Subcutaneous abdominal adipose tissue (tissue), 5 donors: ENCODE results near the gene LPP.

Source experiments
- H3K27ac ChIP-seq: one replicate; pipeline ENCODE4 v1.7.0; 2013; ENCODE audit warnings: low read depth, mild to moderate bottlenecking, inconsistent platforms, low read length, moderate library complexity
- H3K27me3 ChIP-seq, 5 donors: one replicate each; pipeline ENCODE4 v1.7.0; 2013; ENCODE audit warnings: low read length in 5 of 5, inconsistent platforms in 1 of 5; ENCODE audit not compliant: control insufficient read depth in 5 of 5, insufficient read depth in 4 of 5
- H3K36me3 ChIP-seq, 5 donors: one replicate each; pipeline ENCODE4 v1.7.0; 2013; ENCODE audit warnings: low read length in 5 of 5; ENCODE audit not compliant: control insufficient read depth in 5 of 5, insufficient read depth in 5 of 5
- H3K4me1 ChIP-seq, 5 donors: one replicate each; pipeline ENCODE4 v1.7.0; 2013; ENCODE audit warnings: low read length in 5 of 5, mild to moderate bottlenecking in 3 of 5, moderate library complexity in 1 of 5; ENCODE audit not compliant: control insufficient read depth in 5 of 5, insufficient read depth in 5 of 5
- H3K4me3 ChIP-seq, 5 donors: one replicate each; pipeline ENCODE4 v1.7.0; 2013; ENCODE audit warnings: low read length in 5 of 5, low read depth in 1 of 5
- H3K9ac ChIP-seq, 5 donors: one replicate each; pipeline ENCODE4 v1.7.0; 2013; ENCODE audit warnings: low read length in 5 of 5, mild to moderate bottlenecking in 4 of 5, moderate library complexity in 3 of 5
- H3K9me3 ChIP-seq, 5 donors: one replicate each; pipeline ENCODE4 v1.7.0; 2013; ENCODE audit warnings: low read length in 5 of 5; ENCODE audit not compliant: control insufficient read depth in 5 of 5
- donor health status: healthy.
- donor health status: healthy.
- donor health status: healthy.
- donor health status: healthy.
- donor health status: healthy.

LPP gene

GRCh38 chr3:188900421-188900951, 746.5 kb downstream of the LPP start:
- peak overlapping the region in 1 of 5 donors; percentile 7 for H3K4me3 ChIP-seq
- H3K27ac ChIP-seq, result peak overlapping the region; percentile 42
- no peaks in the 10 kb centered on the region for H3K36me3 ChIP-seq
- no peaks in the 10 kb centered on the region for H3K9me3 ChIP-seq
- peaks cover 3 to 20% (median 16%) of the 10 kb centered on the region in 5 donors for H3K4me1 ChIP-seq
- no peak overlapping the region for H3K9ac ChIP-seq
- H3K27me3 ChIP-seq, result no peaks in the 10 kb centered on the region

- Histone ChIP-seq H3K4me3 (peak overlapping the region in 2 of 5 donors; percentile 7), H3K27ac (peak overlapping the region; percentile 47), H3K4me1 (peaks cover 3 to 26% (median 22%) of the 10 kb centered on the region in 5 donors), H3K36me3 (no peaks in the 10 kb centered on the region), H3K27me3 (no peaks in the 10 kb centered on the region), H3K9me3 (no peaks in the 10 kb centered on the region), H3K9ac (peak overlapping the region in 2 of 5 donors; percentile 42 to 57)
Measured at GRCh38 chr3:188901126-188901525, 747.2 kb downstream of the LPP start.

DNA sequence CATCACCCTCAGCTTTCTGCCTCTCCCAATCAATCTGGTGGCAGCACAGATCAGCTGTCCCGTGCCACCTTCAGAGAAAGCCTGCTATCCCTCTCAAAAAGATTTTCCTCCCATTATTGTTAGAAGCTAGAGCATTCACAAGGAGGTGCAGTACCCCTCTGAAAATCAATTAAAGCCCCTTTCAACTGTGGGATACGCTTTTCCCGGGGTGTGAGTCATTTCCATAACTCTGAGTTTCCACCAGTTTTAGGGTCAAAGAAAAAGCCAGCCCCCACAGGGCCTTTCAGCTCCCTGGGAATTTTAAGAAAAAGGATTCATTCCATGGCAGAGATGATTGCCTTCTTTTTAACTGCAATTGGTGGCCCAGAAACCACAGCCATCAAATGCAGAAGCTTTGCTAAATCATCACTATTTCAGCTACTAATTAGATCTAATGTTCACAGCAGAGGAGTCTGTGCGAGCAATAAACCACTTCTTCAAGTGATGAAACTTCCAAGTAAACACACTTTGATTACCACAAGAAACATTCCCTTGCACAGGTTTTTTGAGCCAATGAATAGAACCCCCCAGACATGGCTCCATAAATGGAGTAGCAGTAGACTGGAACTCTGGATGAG, 747.8 kb downstream of the LPP start:
- Histone ChIP-seq H3K4me1 (peaks cover 3 to 32% (median 22%) of the 10 kb centered on the region in 5 donors), H3K9me3 (no peaks in the 10 kb centered on the region), H3K27me3 (no peaks in the 10 kb centered on the region), H3K36me3 (no peaks in the 10 kb centered on the region), H3K9ac (peak overlapping the region in 1 of 5 donors; percentile 57), H3K27ac (peak overlapping the region; percentile 47), H3K4me3 (no peak overlapping the region)

DNA sequence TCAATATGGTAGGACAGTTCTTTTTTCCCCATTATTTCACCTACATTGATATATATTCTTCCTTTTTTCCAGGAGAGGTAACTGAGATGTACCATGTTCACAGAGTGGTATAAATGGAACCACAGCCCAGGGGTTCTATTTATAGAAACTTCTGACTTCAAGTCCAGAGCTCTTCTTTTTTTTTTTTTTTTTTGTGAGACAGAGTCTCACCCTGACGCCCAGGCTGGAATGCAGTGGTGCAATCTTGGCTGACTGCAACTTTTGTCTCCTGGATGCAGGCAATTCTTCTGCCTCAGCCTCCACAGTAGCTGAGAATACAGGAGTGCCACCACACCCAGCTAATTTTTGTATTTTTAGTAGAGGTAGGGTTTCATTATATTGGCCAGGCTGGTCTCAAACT, 750.7 kb downstream of the LPP start:
- peaks cover 3 to 32% (median 22%) of the 10 kb centered on the region in 5 donors for H3K4me1 ChIP-seq
- no peaks in the 10 kb centered on the region for H3K9me3 ChIP-seq
- no peak overlapping the region for H3K9ac ChIP-seq
- no peak overlapping the region for H3K27ac ChIP-seq
- H3K27me3 ChIP-seq, result no peaks in the 10 kb centered on the region
- no peak overlapping the region for H3K4me3 ChIP-seq
- H3K36me3 ChIP-seq, result no peaks in the 10 kb centered on the region

DNA sequence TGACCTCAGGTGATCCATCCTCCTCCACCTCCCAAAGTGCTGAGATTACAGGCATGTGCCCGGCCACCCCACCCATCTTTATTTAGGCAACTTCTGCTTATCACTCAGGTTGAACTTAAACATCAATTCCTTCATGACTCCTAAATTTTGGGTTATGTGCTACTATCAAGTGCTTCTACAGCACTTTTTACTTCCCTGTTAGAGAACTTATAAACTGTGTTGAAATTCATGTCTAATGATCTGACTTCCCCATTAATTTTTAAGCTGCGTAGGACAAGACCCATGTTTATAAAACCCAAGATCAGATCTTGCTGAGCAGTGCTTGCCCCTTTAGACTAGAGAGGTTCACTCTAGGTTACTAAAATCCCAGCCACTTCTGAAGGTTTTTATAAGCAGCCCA, 751.6 kb downstream of the LPP start:
- no peak overlapping the region for H3K27ac ChIP-seq
- H3K4me1 ChIP-seq, result peaks cover 3 to 32% (median 18%) of the 10 kb centered on the region in 5 donors
- no peaks in the 10 kb centered on the region for H3K36me3 ChIP-seq

GRCh38 chr3:188906236-188906635, 752.3 kb downstream of the LPP start:
- H3K9ac ChIP-seq, result no peak overlapping the region
- no peak overlapping the region for H3K4me3 ChIP-seq
- no peaks in the 10 kb centered on the region for H3K9me3 ChIP-seq
- H3K27me3 ChIP-seq, result no peaks in the 10 kb centered on the region
- peaks cover 0 to 32% (median 18%) of the 10 kb centered on the region in 5 donors for H3K4me1 ChIP-seq
- no peaks in the 10 kb centered on the region for H3K36me3 ChIP-seq
- H3K27ac ChIP-seq, result no peak overlapping the region

More for the DNA sequence above, 751.6 kb downstream of the LPP start:
- Histone ChIP-seq H3K27me3 (no peaks in the 10 kb centered on the region), H3K9ac (no peak overlapping the region), H3K9me3 (no peaks in the 10 kb centered on the region), H3K4me3 (no peak overlapping the region)

GRCh38 chr3:188908002-188908850, 754.3 kb downstream of the LPP start:
- Histone ChIP-seq H3K4me3 (no peak overlapping the region), H3K27ac (no peak overlapping the region), H3K36me3 (no peaks in the 10 kb centered on the region), H3K4me1 (peaks cover 0 to 30% (median 13%) of the 10 kb centered on the region in 5 donors), H3K27me3 (no peaks in the 10 kb centered on the region), H3K9ac (no peak overlapping the region), H3K9me3 (no peaks in the 10 kb centered on the region)

DNA sequence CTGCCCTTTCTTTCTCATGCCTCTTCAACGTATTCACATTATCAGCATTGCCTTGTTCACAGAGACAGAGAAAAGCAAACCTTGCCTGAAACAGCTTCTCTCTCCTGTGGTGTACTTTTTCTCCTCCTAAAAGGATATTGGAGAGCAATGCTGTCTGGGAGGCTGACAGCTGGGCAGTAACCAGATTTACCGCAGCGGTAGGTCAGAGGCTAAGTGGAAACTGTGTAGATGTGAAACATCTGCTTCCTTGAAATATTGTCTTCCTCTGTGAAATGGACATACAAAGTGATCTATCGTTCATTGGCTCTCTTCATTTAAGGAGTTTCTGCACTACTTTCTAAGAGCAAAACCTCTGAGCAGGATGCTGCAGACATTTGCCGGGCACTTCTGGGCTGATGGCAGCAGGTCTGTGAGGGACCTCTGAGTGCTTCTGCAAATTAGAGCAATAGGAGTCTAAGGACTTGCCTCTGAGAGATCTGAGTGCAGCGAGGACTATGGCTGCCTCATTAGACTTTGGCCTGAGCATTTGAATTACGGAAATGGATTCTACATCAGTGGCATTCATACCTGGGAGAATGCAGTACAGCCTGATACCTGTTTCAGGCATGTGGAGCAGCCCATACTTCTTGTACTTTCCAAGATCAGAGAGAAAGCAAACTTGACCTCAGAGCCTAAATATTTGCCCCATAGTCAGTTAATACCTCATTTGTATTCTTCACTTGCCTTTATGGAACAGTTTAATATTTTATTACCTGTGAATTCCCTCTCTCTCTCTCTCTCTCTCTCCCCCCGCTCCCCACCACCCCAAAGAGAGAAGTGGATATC, 757.3 kb downstream of the LPP start:
- no peak overlapping the region for H3K9ac ChIP-seq
- peaks cover 0 to 19% (median 18%) of the 10 kb centered on the region in 5 donors for H3K4me1 ChIP-seq
- H3K9me3 ChIP-seq, result no peaks in the 10 kb centered on the region
- no peaks in the 10 kb centered on the region for H3K27me3 ChIP-seq
- H3K4me3 ChIP-seq, result no peak overlapping the region
- no peaks in the 10 kb centered on the region for H3K36me3 ChIP-seq
- H3K27ac ChIP-seq, result no peak overlapping the region

- Histone ChIP-seq H3K4me1 (peaks cover 0 to 28% (median 13%) of the 10 kb centered on the region in 5 donors), H3K27me3 (no peaks in the 10 kb centered on the region), H3K9me3 (no peaks in the 10 kb centered on the region)
Measured at GRCh38 chr3:188913084-188913483, 759.1 kb downstream of the LPP start.

More at GRCh38 chr3:188913084-188913483, 759.1 kb downstream of the LPP start:
- H3K36me3 ChIP-seq, result no peaks in the 10 kb centered on the region
- no peak overlapping the region for H3K9ac ChIP-seq
- H3K27ac ChIP-seq, result no peak overlapping the region
- no peak overlapping the region for H3K4me3 ChIP-seq
